Endometrium (tissue), 2 donors: ENCODE results near the gene PROX1.

Source experiments
- FAIRE-seq: peaks from 2 replicates; lab custom pipeline; 2012; peaks lifted over from hg19 to GRCh38; lab: Jason Lieb, UNC
- donor health status: control.
- donor health status: control.

PROX1 gene

DNA sequence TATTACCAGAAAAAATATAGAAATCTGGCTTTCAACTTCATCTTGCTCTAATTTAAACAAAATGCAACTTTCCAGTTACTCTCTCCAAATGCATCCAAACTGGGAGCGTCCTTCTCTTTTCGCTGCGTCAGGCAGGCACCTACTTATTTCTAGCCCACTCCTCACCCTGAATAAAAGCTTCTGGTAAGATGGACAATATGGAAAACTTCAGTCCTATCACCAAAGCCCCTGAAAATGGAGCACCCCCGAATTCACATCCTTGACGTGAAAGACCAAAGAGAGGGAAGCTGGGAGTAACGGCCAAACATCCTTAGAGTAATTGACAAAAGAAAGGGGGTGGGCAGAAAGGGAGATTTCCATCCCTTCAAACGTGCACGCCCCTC, 5.5 kb upstream of the PROX1 start:
- no peak for FAIRE-seq

DNA sequence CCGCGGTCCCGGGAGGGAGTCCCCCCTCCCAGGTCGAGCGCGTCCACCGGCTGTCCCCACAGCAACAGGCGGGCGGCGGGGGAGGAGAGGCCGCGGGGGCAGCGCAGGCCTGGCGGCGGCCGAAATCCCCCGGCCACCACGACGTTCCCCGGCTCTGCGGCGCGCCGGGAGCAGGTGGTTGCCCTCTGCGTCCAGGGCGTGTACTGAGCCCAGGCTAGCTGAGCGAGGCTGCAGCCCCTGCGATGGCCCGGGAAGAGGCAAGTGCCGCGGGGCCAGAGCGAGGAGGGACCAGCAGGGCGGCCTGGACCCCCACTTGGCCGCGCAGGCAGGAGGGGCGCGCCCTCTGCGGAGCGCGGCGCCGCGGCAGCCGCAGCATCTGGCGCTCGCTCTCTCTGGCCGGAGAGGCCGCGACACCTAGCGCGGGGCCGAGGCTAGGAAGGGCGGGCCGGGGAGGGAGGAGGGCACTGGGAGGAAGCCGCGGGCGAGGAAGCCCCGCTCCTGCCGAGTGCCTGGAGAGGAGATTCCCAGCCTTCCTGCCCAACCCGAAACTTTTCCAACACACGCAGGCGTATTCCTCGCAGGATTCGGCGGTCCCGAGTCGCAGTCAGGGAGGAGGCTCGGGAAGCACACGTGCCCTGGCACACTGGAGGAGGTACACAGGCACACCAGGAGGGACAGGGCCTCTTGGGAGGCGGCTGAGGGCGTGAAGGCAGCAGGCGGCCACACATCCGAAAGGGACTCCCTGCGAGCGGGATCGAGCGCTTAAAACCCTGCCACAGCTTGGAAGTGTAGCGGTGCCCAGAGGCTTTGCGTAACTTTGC, 4.9 kb upstream of the PROX1 start:
- FAIRE-seq = no peak

DNA sequence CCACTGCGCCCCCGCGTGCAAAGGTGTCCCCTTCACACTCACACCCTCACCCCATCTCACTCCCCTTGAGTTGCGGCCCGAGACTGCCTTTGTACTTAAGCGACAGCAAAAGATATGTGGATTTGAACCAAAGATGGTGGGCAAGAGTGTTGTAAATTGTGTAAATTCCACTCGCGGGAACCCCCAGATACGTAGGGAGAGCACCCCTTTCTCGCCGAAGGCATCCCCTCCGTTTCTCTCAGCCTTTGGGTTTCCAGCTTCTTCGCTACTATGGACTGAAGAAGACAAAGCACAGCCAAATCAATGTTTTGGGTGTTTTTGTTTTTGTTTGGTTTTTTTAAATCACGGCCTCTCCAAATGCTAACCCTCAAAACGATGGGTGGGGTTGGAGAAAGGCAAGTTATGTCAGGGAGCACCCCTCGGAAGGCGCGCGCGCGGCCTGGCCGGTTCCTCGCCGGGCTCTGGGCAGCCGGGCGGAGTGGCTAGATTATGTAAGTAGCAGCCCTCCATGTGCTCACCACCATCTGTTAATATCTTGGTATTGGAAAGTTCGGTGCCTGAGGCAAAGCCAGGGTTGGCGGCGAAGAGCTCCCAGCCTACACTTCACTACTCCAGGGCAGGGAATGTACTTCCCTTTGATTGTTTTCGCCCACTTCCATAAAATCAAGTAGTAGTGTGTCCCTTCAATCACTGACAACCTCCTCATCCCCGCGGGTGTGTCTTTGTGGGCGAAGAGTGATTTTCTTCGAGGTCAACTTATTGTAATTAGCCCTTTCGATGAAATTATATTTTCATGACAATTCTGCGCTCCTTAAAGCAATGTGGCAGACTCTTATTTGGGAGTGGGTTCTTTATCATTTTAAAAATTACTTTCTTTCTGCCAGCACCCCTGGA, 4.0 kb upstream of the PROX1 start:
- FAIRE-seq = no peak

DNA sequence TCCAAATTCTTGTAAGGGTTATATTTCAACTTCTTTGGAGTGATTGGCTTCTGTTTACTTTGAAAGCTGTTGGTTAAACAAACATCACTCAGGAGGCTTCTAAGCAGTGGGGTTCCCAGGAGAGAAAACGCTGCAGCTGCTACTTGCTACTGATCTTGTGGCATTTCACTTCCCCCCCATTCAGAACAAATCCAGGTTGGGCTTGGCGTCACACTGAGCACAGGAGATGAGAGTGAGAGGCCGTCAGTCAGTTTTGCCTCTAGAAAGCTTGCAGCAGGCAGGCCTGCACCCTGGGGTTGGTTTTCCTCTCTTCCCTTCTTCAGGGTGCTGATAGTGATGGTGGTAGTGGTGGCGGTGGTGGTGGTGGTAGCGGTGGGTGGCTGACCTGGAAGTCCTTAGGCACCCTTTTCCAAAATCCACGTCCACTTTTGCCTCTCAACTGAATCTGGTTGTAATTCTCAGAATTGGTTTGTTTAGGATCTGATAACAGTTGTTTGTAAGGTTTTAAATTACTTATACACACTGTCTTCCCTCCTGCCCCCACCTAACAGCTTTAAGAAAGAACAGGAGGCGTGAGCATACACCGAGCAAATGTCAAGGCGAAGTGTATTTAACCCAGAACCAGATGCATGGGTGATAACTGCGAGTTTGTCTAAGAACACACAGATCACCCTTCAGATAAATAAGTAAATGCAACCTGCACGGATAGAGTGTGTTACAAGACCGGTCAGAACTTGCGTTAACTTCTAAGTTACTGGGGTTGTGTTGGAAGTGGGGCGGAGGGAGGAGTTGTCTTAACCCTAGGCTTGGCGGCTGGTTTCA, 3.2 kb upstream of the PROX1 start:
- FAIRE-seq = no peak

DNA sequence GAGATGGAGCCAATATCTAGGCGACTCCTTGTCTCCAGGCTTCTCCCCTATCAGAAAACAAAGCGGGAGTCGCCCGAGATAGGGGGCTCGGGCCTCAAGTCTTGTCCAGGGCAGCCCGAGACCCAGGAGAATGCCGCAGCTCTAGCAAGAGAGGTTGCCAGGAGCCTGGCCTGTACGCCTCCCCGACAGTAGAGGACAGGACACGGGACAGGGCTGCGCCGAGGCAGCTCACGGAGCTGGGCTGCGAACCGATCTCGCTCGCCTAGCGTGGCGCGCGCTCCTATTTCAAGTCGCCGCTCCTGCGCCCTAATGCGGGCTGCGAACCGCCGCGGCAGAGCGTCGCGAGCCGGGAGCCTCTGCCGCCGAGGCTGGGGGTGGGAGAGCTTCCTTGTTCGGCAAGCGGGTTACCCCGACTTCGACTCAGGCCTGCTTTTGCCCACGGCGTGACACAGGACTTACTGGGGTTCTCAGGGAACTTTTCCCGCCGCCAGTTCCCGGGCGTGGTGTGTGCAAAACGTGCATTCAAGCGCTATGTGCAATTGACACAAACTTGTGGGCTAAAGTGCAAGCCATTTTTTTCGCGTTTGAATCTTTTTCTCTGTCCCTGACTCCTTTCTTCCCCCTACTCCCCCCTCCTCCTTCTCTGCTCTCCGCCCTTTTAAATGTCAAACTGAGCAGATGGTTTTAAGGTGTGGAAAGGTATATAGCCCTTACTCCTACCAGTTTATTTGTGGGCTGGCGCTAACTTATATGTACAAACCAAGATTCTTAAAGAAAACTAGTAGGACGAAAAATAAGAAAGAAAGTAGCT, 2.4 kb upstream of the PROX1 start:
- FAIRE-seq = no peak

DNA sequence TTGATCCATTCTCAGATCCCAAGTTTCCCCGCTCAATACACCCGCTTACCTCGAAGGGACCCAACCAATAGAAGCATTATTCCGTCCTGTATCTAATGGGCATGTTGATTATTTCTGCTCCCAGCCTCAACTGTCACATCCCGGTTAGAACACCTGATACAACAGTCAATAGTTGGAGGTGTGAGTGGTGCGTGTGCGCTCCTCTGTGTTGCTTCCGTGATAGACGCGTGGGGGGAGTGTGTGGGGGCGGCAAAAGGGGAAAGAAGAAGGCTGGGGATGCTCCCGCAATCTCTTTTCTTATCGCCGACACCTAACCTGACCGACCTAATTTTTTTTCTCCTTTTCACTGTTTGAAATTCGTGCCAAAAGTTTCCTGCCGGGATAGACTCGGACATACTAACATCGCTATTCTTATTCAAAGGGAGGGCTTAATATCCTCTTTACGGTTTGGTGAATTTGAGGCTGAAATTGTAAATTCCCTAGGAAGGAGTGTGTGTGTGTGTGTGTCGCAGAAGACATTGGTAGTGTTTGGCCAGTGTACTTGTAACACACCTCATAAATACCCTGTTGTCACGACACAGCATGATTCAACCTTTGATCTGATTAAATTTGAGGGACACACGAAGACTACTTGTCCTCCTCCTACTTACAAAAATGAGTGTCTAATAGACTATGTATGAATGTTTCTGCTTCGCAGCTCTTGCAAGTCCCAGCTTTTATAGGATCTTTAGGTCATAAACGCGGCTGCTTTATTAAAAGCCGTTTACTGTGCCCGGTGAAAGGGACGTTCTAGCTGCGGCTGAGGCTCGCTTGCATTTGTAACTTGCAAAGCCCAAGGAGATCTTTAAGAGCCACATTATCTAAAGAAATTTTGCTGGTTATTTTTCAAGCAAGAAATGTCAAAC, 1.5 kb upstream of the PROX1 start:
- no peak for FAIRE-seq

DNA sequence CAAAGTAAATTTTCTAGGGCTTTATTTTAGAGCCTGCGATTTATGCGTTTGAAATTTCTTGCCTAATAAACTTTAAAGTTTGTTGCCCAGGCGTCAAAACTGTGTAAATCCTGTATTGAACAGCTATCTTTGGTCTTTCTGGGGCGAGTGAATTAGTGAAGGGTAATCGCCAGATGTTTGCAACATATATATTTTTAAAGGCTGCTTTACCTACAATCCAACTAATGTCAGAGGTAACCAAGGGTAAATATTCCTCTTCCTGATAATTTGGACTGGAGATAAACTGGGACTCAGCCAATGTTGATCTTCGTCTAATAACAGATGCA, 885 bp upstream of the PROX1 start:
- FAIRE-seq = no peak

DNA sequence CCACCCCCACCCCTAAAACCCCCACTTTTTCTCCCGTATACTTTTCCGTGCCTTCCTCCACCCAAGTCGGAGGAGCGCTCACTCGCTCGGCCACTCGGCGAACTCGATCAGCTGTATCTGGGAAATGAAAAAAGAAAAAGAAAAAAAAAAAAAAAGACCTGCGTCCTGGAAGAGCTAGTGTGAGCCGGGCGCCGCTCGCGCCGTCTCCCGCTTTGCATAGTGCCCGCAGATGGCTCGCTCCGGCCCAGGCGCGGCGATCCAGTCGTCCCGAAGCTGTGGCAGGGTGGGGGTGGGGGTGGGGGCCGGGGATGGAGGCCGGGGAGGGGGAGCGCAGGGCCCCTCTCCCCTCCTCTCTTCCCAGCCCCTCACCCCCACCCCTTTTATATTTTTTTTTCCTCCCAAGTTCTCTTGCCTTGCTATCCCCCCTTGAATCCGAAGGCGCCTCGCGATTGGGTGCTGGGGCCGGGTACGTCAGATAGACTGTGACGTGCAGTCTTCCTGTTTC, 299 bp upstream of the PROX1 start:
- FAIRE-seq = no peak

DNA sequence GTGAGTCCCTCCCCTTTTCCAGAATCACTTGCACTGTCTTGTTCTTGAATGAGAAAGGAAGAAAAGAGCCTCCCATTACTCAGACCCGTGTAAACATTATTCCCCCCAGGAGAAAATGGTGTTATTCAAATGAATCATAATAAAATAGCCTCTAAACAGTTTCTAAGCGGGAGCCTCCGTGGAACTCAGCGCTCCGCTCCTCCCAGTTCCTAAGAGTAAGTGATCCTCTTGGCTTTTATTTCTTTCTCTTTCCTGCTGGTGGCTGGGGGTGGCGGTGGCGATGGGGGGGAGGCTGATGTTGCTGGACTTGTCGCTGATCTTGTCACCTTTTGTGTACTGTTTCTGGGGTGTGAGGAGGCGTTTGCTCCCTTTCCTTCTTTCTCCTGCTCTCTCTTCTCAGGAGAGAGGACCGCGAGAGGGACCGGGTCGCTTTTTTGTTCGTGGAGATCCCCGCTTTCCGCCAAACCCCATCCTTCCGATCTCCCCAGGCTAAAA, 781 bp downstream of the PROX1 start:
- FAIRE-seq = no peak

DNA sequence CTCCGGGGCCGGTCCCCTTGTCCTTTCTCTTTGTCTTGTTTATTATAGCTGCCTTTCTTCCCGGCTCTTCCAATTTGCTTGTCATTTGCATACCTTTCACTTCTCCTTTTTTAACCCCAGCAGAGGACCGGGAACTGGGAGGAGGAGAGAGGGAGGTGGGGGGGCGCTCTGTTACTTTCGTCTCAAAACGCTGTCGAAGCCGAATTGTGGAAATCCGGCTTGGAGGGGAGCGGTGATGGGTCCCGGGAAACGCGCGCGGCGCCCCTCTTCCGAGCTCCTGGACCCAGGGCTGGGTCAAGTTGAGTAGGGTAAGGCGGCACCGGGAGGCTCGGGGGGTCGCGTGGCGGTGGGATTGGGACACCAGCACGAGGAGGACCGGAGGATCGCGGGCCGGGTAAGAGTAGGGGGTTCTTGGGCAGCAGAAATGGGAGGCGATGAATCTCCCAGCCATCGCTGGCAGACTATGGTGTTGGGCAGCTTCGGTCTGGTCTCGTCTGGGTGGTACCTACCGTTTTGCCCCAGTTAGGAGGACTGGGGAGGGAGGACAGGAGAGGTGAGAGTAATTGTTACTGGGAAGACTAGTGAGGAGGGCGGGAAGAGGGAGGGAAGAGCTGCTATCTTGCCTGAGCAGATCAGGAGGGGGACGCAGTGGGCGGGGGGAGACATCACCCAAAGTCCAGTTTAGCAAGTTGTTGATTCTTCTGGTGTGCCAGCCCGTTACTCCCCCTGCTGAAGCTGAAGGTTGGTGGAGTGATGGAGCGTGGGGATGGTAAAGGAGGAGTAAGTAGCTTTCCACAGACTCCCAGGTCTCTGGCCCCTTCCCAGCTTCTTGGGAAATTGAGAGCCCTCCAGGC, 1.5 kb downstream of the PROX1 start:
- FAIRE-seq = no peak

DNA sequence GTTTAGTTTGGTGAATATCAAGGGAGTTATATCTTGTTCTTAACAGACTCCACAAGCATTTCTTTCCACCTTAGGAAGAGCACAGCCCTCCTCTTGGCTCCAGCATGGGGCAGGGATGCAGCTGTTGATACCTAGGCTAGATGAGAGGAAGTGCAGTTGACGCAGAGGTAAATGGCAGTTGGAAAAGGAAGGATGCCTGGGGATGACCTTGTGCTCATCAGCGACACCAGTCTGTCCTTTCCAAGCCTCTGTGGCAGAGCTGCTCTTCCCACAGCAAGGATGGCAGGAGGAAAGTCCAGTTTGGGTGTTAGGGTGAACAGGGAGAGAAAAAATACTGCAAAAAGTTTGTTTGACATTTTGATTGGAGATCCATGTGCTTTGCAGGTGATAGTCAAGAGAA, 6.2 kb downstream of the PROX1 start:
- no peak for FAIRE-seq

DNA sequence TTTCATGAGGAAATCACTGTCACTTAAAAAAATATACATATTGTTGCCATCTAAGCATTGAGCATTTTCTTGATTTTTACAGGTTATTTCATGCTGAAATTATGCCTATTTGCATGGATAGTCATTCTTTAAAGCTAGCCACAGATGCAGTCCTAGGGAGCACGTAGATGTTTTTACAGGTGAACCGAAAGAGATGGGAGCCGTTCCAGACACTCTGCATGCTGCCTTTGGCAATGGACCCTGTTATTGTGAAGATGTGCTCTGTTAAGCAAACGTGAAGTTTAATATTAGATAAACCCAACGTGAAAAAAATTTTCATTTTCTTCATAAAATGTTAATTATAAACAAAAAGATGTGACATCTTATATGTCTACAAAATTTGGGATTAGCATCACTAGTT, 7.1 kb downstream of the PROX1 start:
- no peak for FAIRE-seq

DNA sequence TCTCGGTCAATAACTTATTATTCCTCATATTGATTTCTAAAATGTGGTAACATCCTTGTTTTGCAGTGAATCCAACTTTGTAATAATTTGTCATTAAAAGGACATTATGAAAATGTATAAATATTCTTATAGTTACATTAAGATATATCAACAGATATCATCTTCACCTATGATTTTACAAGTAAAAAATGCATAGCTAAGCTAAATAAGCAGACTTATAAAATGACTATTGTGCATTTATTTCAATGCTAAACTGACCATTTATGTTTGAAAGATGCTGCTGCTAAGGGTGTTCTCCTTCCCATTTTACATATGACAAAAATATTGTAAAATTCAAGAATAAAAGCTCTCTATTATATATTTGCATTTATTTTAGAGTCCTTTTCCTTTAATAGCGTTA, 7.8 kb downstream of the PROX1 start:
- FAIRE-seq = no peak

DNA sequence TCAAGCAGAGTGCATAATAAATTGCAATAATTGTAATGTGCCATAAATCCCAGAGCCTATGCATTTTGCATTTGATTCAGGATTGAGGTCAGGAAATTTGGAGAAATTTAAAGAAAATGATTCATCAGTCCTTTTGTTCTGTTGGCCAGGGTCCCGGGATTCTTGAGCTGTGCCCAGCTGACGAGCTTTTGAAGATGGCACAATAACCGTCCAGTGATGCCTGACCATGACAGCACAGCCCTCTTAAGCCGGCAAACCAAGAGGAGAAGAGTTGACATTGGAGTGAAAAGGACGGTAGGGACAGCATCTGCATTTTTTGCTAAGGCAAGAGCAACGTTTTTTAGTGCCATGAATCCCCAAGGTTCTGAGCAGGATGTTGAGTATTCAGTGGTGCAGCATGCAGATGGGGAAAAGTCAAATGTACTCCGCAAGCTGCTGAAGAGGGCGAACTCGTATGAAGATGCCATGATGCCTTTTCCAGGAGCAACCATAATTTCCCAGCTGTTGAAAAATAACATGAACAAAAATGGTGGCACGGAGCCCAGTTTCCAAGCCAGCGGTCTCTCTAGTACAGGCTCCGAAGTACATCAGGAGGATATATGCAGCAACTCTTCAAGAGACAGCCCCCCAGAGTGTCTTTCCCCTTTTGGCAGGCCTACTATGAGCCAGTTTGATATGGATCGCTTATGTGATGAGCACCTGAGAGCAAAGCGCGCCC, 8.7 kb downstream of the PROX1 start:
- no peak for FAIRE-seq

DNA sequence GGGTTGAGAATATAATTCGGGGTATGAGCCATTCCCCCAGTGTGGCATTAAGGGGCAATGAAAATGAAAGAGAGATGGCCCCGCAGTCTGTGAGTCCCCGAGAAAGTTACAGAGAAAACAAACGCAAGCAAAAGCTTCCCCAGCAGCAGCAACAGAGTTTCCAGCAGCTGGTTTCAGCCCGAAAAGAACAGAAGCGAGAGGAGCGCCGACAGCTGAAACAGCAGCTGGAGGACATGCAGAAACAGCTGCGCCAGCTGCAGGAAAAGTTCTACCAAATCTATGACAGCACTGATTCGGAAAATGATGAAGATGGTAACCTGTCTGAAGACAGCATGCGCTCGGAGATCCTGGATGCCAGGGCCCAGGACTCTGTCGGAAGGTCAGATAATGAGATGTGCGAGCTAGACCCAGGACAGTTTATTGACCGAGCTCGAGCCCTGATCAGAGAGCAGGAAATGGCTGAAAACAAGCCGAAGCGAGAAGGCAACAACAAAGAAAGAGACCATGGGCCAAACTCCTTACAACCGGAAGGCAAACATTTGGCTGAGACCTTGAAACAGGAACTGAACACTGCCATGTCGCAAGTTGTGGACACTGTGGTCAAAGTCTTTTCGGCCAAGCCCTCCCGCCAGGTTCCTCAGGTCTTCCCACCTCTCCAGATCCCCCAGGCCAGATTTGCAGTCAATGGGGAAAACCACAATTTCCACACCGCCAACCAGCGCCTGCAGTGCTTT, 9.4 kb downstream of the PROX1 start:
- FAIRE-seq = no peak

DNA sequence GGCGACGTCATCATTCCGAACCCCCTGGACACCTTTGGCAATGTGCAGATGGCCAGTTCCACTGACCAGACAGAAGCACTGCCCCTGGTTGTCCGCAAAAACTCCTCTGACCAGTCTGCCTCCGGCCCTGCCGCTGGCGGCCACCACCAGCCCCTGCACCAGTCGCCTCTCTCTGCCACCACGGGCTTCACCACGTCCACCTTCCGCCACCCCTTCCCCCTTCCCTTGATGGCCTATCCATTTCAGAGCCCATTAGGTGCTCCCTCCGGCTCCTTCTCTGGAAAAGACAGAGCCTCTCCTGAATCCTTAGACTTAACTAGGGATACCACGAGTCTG, 10.0 kb downstream of the PROX1 start:
- FAIRE-seq = no peak

DNA sequence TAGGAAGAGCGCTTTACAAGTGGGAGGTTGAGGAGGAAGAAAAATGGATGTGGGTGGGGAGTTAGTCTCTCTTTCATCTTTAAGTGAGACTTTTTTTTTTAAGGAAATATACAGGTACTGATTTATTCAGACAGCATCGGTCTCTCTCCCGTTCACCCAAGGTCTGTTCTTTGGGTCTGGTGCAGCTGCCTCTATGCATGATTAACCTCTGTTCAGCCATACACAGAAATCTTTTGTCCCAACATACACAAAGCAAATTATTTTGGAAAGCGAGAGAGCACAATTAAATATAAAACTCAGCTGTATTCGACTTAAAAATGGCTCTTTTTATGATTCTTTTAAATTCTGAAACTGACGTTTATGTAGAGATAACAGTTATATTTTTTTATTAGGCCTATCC, 11.0 kb downstream of the PROX1 start:
- no peak for FAIRE-seq

DNA sequence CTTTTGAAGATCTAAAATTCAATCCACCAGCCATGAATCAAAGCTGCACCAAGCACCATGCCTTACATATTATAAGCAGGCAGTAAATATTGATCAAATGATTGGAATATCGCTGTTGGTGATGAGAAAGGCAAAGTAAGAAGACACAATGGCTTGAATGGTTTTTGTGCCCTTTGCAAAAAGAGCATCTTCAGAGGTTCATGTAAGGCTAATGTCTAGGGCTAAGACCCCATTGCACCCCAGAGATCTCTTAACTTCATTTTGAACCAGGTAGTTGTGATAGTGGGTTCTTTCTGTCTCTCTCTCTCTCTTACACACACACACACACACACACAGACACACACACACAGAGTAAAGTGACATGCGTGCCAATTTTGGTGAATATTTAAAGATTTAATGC, 12.0 kb downstream of the PROX1 start:
- FAIRE-seq = no peak
